Raji (cell line): ENCODE measurements around the gene SH2D3A.
A peak's percentile ranks its signal among the peaks of the same experiment; 100 is the strongest.

Experiments
- POLR2A ChIP-seq: IDR thresholded peaks from 2 replicates; pipeline ENCODE4 v1.6.1; 2011; ENCODE audit warnings: low read depth, low read length, control low read depth; ENCODE audit not compliant: insufficient read depth

The SH2D3A gene

DNA sequence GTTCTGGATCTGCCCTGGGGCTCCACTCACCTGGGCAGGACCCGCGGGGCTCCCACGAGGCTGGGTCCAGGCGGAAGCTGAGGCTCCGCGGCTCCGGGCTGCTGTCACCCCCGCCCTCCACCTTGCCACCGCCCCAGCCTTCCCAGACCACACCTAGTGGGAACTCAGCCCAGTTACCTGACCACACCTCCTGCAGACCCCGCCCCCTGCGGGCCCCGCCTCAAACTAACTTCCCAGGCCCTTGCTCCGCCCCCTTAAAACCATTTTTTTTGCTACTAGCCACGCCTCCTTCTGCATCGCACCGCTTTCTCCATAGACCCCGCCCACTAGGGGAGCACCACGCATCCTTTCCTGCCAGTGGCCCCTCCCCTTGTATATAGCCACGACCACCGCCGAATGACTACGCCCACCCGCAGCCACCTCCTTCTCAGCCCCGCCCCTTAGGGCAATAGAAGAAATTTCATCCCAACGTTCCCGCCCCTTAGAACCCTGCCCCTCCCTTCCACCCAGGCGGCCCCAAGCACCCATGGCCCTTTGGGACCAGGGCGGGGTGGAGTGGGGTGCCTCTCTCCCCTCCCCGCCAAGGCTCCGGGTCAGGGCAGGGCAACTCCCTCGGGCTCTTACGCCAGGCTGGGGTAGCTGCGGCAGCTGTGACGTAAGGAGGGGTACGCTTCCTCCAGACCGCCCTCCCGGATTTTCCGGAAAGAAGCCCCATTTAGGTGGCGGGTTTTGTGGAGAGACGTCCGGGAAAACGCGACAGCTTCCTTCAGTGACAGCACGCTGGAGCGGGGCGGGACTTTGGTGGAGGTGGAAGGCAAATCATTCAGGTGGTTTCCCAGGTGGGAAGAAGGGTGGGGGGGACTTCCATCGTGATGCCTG is at the start of gene SH2D3A:
SH2D3A (minus strand) TSS at position 79 of the 879 bp plus-strand sequence. CDS start 3,687 bp downstream, outside the sequence.
- TF ChIP-seq POLR2A, result peak; percentile 75

DNA sequence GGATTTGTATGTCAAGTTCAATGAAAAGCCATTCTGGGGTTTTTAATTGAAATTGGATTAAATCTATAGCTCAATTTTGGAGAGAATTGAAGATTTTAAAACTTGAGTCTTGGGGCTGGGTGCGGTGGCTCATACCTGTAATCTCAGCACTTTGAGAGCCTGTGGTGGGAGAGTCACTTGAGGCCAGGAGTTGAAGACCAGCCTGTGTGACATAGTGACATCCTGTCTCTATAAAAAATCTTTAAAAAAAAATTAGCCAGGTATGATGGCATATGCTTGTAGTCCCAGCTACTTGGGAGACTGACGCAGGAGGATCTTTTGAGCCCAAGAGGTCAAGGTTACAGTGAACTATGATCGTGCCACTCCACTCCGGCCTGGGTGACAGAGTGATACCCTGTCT is 46.4 kb upstream of the SH2D3A start:
- no peak for TF ChIP-seq POLR2A

DNA sequence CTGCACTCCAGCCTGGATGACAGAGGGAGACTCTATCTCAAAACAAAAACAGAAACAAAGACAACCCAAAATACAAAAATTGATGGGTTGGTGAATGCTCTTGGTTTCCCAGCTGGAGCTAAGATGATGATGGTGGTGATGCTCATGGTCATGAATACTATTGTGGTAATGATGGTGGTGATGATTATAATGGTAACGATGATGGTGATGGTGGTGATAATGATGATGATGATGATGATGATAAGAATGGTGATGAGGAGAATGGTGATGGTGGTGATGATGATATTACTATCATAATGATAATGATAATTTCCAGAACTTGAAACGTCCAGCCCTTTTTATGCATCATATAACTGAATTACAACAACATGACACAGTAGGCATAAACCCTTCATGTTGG is 45.4 kb upstream of the SH2D3A start:
- TF ChIP-seq POLR2A, result no peak

DNA sequence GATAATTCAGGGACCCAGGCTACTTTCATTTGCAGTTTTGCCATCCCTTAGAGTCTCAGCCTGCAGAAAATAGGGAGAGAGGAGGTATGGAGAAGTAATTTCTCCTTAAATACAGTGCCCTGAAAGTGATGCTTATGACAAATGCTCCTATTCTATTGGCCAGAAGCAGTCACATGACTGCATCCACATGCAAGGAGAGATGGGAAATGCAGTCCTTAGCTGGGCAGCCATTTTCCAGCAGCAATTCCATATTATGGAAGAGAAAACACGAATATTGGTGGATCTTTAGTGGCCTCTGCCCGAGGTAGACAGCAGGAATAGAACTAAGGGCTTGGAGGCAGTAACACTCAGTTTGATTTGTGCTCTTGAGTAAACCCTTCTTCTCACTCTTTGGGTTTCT is 44.7 kb upstream of the SH2D3A start:
- TF ChIP-seq POLR2A, result no peak

DNA sequence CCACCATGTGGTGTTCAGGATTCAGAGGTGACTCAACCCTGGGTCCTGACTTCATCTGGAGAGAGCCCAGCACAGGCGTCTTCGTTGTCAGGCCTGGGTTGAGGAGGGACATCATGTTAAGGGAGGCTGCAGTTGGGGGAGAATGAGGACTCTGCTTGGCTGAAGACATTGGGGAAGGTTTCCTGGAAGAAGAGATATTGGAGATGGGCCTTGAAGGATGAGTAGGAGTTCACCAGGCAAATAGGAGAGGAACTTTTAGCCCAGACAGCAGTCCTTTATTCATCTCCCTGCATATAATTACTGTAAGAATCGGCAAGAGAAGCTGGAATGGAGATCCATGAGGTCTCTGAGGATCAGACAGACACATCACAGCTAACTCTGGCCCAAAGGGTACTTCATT is 44.1 kb upstream of the SH2D3A start:
- no peak for TF ChIP-seq POLR2A

DNA sequence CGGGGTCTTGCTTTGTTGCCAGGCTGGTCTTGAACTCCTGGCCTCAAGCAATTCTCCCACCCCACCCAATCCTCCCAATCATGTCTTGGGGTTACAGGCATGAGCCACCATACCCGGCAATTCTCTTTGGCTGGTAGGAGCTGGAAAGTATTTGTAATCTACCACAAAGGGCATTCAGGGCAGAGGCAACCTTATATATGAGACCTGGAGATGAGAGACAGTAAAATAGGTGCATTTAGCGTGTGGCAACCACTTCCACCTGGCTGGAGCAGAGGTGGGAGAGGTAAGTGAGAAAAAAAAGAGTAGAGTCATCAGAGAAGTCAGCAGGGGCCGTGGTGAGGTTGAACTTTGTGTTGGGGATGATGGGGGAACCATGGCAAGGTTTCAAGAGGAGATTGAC is 42.0 kb upstream of the SH2D3A start:
- no peak for TF ChIP-seq POLR2A

DNA sequence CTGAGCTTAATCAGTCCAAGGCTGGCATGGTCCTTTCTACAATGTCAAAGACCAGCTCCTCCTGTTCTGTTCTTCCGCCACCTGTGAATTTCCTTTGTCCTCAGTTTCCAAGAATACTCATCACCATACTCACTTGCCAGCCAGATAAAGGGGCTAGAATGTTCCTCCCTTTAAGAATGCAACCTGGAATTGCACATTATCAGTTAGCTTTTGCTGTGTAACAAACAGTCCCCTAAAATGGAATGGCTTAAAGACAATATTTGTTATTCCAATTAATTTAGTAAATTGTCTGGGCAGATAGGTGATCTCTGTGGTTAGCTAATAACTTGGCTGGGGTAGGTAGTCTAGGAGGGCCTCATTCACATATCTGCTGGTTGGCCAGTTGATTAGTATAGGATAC is 41.3 kb upstream of the SH2D3A start:
- TF ChIP-seq POLR2A, result no peak

DNA sequence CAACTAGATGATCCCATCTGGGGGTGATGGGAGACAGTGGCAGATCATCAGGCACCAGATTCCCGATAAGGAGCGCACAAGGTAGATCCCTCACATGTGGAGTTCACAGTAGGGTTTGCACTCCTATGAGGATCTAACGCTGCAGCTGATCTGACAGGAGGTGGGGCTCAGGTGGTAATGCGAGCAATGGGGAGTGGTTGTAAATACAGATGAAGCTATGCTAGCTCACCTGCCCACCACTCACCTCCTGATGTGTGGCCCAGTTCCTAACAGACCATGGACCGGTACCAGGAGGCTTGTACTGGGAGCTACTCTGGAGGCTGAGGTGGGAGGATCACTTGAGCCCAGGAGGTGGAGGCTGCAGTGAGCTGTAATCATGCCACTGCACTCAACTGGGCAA is 40.1 kb upstream of the SH2D3A start:
- TF ChIP-seq POLR2A, result no peak

DNA sequence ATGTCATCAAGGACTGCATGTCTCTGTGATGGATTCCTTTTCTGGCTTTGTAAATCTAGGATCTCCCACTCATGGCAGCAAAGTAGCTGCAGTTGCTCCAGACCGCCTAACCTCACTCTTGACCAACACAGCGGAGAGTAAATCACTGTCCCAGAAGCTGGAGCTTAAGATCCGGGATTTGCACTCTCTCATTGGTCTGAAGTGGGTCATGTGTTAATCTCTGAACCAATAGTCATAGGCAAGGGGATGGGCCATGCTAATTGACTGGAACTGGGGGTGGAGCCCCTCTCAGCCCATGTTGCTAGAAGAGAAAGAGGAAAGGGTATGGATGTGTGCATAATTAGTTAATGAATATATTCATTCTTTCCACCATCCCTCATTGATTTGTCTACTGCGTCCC is 39.3 kb upstream of the SH2D3A start:
- TF ChIP-seq POLR2A, result no peak

DNA sequence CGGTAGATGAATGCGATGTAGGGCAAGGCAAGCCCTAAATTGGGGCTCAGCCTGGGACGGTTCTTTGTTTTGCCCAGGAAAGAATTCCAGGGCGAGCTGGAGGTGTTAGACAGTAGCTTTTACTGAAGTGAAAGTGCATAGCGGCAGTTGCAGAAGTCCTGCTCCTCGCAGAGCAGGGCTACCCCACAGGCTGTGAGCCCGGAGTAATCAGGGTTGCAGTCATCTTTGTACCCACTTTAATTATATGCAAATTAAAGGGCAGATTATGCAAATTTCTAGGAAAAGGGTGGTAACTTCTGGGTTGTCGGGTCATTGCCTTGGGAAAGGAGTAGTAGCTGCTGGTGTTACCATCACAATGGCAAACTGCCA is 35.8 kb upstream of the SH2D3A start:
- peak; percentile 52; the same call in 1 of the 2 replicates for TF ChIP-seq POLR2A

DNA sequence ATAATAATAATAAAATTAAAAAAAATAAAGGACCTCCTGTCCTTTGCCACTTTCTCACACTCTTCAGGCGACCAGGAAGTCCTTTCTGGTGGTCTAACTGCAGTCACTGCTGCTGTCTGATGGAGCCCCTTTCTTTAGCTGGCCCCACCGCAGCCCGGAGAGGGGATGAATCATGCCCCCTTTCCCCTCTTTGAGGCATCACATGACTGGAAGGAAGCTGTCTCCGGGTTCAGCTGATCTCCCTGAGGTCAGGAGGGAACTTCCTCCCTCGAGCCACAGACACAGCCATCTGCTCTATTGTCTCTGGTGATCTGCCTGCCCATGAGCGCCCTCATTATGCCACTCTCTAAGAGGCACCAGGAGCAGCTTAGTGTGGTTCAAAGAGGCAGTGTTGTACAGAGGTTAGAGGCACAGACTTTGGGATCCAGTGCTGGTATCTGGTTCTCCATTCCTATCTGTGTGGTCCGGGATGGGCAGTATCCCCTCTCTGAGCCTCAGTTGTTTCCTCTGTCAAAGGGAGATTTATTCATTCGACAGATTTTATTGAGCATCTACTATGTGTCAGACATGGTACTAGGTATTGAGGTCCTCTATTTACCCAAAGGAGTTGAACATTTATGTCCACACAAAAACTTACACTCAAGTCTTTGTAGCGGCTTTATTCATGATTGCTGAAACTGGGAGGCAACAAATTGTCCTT is 35.3 kb upstream of the SH2D3A start:
- TF ChIP-seq POLR2A, result peak; percentile 42; the same call in 1 of the 2 replicates

DNA sequence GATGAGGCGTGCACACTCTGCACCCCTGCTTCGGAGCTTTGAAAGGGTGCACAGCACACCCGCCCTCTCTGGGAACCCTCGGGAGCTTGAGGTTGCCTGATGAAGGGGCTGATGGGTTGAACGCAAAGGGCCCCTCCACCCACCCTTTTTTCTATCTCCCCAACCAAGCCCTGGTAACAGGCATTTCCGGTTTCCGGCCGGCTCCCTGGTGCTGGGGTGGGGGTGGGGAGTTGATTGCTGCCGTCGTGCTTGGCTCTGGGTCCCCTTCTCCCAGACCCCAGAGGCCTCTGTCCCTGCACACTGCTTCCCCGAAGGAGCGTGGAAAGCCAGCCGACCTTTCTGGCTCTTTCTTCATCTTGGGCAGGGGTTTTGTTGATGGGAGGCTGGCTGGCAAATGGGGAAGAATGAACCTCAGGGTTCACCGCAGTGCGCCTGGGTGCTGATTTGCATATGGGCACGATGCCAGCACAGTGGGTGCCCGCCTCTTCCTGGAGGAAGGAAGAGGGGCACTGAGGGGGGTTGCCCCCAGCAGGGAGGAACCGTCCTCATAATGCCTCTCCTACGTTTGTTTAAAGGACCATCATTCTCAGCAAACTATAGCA is 34.4 kb upstream of the SH2D3A start:
- peak; percentile 57 for TF ChIP-seq POLR2A

DNA sequence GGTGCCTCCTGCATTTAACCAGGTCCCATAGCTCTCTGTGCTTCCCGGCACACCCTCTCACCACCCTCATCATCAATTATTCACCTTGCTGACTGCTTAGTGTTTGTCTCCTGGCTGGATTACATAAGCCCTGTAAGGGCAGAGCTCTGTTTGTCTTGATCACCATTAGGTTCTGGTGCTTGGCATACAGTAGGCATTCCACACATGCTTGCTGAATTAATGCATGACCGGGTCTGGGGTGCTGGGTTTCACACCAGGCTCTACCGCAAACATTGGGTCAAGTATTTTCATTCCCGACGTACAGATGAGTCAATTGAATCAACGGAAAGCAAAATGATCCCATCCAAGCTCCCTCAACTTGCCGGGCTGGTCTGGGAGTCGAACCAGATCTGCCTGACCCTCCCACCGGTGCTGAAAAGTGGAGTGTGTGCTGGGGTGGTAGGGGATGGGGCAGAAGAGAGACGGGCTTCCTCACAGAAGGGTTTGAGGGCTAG is 33.8 kb upstream of the SH2D3A start:
- no peak for TF ChIP-seq POLR2A

DNA sequence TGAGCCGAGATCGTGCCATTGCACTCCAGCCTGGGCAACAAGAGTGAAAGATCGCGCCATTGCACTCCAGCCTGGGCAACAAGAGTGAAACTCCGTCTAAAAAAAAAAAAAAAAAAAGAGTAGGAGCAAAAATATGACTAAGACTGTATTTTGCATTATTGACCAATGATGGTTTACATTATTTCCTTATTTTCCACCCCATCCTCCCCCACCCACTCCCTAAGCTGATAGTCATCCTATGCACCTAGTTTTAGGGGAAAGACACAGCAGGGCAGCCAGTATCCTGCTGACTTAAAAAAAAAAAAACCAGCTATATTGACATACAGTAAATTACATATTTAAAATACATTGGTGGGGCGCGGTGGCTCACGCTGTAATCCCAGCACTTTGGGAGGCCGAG is 30.4 kb upstream of the SH2D3A start:
- no peak for TF ChIP-seq POLR2A

DNA sequence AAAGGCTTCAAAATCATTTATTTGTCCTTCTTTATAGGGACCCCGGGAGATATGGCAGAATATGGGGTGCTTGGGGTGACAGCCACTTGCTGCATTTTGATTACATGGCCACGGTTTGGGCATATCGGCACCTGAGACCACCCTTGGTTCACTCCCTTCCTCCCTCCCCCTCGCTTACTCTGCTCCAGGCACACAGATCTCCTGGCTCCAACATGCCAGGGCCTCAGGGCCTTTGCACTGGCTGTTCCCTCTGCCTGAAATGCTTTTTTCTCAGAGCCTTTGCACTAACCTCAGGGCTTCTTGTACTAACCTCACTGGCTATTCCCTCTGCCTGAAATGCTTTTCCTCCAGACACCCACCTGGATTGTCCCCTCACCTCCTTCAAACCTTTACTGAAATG is 29.0 kb upstream of the SH2D3A start:
- no peak for TF ChIP-seq POLR2A

DNA sequence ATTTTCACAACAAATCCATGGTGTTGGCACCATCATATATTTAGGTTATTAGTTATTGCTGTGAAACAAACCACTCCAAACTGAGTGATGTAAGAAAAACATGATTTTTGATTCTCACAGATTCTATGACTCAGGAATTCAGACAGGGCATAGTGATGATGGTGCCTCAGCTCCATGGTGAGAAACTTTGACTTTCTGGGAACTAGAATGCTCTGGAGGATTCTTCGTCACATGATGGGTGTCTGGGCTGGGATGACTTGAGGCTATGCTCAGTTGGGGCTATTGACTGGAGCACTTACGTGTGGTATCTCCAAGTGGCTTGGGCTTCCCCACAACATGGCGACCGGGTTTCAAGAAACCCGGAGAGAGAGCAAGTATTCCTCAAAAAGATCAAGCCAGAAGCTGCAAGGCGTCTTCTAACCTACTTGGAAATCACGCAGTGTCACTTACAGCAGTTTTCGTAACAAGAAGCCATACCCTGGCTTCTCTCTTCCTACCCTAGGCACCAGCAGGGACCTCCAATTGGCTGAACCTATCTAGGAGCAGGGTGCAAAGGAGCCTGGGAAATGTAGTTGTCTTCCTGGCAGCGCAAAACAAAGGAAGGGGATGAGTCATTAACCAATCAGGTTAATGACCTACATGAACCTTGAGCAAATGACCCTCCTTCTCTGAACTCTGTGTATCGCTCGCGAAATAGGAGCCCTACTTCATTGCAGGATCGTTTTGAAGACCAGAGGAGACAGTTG is 27.6 kb upstream of the SH2D3A start:
- no peak for TF ChIP-seq POLR2A

DNA sequence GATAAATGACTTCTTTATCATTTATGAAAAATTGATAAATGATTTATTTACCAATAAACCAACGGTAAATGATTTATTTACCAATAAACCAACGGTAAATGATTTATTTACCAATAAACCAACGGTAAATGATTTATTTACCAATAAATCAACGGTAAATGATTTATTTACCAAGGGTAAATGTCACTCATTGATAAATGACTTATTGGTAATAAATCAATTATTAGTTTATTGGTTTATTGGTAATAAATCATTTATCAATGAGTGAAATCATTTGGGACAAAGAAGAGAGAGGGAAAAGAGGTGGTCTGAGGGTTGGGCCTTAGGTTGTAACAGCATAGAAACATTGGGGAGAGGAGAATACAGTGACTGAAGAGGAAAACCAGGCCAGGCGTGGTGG is 26.7 kb upstream of the SH2D3A start:
- TF ChIP-seq POLR2A, result no peak
